TTC549 (cell line): ENCODE results near the gene DHX30.
"Not testable (repeated sequence)": the region's sequence is repeated elsewhere in the genome, so short reads cannot be mapped to it uniquely, and the experiment has no call there.

Source experiments
- FAIRE-seq: peaks from 2 replicates; lab custom pipeline; 2012; peaks lifted over from hg19 to GRCh38; lab: Jason Lieb, UNC

DHX30 gene, protein sequence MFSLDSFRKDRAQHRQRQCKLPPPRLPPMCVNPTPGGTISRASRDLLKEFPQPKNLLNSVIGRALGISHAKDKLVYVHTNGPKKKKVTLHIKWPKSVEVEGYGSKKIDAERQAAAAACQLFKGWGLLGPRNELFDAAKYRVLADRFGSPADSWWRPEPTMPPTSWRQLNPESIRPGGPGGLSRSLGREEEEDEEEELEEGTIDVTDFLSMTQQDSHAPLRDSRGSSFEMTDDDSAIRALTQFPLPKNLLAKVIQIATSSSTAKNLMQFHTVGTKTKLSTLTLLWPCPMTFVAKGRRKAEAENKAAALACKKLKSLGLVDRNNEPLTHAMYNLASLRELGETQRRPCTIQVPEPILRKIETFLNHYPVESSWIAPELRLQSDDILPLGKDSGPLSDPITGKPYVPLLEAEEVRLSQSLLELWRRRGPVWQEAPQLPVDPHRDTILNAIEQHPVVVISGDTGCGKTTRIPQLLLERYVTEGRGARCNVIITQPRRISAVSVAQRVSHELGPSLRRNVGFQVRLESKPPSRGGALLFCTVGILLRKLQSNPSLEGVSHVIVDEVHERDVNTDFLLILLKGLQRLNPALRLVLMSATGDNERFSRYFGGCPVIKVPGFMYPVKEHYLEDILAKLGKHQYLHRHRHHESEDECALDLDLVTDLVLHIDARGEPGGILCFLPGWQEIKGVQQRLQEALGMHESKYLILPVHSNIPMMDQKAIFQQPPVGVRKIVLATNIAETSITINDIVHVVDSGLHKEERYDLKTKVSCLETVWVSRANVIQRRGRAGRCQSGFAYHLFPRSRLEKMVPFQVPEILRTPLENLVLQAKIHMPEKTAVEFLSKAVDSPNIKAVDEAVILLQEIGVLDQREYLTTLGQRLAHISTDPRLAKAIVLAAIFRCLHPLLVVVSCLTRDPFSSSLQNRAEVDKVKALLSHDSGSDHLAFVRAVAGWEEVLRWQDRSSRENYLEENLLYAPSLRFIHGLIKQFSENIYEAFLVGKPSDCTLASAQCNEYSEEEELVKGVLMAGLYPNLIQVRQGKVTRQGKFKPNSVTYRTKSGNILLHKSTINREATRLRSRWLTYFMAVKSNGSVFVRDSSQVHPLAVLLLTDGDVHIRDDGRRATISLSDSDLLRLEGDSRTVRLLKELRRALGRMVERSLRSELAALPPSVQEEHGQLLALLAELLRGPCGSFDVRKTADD

DNA sequence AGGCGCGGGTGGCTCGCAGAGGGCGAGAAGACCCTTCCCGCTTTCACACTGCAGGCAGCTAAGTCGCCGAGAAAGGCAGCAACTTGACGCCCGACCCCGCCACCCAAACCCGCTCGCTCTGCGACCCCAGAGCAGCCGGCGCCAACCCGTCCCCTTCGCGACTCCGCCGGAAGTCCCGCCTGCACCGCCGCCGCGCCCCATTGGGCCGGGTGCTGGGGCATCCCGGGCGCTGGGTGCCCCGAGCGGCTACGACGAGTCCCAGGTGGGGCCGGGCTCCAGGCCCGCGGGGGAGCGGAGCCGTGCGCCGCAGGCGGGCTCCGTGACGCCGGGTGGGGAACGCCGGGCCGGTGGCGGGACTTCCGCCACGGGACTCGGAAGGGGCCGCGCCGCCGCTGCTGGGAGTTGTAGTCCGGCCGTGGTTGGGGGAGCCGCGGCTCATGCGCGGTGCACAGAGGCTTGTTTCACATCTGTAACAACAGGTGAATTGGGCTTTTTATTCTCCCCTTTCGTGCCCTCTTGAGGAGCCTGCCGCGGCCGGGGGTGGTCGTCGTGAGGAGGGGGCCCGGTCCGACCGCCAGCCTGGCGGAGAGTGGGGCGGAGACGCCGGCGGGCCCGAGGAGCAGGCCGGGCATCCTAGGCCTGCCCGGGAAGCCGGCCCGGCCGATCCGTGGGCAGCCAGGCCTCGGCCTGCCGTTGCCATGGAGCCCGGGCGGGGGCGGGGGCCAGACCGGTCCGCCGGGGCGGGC lies at the start of gene DHX30:
TSS of gene DHX30 (plus strand) at position 405 of the 746 bp plus-strand sequence. CDS start 7,546 bp downstream, outside the sequence.
- no peak for FAIRE-seq

DNA sequence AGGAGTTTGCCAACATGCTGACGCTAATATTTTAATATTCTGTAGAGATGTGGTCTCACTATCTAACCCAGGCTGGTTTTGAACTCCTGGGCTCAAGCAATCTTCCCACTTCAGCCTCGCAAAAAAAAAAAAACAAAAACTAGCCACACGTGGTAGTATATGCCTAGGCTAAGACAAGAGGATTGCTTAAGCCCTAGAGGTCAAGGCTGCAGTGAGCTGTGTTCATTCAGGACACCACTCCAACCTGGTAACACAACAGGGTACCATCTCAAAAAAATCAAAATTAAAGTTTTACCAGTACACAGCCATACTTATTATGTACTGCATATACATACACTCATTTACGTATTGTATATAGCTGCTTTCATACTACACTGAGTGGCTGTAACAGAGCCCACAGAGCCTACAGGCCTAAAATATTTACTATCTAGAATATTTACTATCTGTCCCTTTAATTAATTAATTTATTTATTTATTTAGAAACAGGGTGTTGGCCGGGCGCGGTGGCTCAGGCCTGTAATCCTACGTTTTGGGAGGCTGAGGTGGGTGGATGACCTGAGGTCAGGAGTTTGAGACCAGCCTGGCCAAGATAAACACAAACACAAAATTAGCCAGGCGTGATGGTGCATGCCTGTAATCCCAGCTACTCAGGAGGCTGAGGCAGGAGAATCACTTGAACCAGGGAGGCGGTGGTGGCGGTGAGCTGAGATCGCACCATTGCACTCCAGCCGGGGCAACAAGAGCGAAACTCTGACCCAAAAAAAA lies 44.5 kb upstream of the DHX30 start:
- no peak for FAIRE-seq

DNA sequence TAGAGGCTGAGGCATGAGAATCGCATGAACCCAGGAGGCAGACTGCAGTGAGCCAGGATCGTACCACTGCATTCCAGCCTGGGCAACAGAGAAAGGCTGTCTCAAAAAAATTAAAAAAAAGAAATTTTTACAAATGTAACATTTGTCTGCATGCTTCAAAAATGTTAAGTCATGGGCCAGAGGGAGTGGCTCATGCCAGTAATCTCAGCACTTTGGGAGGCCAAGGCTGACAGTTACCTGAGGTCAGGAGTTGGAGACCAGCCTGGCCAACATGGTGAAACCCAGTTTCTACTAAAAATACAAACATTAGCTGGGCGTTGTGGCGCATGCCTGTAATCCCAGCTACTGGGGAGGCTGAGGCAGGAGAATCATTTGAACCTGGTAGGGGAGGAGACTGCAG lies 42.7 kb upstream of the DHX30 start:
- FAIRE-seq, result not testable (repeated sequence)

DNA sequence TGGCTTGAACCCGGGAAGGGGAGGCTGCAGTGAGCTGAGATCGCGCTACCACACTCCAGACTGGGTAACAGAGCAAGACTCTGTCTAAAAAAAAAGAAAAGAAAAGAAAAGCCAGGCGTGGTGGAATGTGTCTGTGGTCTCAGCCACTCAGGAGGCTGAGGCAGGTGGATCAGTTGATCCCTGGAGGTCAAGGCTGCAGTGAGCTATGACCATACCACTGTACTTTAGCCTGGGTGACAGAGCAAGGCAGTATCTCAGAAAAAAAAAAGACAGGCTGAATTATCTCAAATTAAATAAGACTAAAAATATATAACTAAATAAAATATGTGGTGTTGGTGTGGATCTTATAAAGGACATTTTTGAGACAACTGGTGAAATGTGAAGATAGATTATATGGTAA lies 41.9 kb upstream of the DHX30 start:
- FAIRE-seq, result no peak

DNA sequence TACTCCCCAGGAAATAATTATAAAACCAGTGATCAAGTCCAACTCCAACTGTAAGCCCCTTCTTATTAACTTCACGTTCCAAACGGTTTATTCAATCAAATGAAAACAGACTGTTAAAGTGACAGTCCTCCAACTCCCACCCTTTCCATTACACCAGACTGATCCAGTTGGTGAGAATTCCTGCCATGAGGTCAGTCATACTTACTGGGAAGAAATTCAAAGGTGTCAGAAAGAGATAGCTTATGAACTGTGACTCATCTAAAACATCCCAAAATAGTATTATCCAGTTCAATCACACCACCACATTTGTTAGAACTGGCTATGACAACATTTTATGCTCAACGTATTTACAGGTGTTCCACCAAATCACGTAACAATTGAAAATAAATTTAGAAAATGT lies 40.7 kb upstream of the DHX30 start:
- no peak for FAIRE-seq

DNA sequence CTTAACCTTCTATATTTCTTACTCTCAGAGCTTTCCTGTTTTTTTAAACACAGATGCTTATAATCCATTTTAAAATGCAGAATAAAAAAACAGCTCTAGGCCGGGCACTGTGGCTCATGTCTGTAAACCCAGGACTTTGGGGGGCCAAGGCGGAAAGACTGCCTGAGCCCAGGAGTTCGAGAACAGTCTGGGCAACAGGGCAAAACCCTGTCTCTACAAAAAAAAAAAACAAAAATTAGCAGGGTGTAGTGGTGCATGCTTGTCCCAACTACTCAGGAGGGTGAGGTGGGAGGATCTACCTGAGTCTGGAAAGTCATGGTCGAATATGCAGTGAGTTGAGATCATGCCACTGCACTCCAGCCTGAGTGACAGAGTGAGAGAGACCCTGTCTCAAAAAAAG lies 36.8 kb upstream of the DHX30 start:
- no peak for FAIRE-seq

DNA sequence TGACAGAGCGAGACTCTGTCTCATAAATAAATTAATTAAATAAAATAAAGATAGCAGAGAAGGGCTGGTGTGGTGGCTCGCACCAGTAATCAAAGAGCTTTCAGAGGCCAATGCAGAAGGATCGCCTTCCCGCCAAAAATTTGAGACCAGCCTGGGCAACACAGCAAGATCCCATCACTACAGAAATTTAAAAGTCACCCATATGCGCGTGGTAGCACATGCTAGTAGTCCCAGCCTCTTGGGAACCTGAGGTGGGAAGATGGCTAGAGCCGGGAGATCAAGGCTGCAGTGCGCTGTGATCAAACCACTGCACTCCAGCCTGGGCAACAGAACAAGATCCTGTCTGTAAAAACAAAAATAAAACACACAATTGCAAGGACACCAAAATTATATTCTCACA lies 30.9 kb upstream of the DHX30 start:
- FAIRE-seq, result no peak

DNA sequence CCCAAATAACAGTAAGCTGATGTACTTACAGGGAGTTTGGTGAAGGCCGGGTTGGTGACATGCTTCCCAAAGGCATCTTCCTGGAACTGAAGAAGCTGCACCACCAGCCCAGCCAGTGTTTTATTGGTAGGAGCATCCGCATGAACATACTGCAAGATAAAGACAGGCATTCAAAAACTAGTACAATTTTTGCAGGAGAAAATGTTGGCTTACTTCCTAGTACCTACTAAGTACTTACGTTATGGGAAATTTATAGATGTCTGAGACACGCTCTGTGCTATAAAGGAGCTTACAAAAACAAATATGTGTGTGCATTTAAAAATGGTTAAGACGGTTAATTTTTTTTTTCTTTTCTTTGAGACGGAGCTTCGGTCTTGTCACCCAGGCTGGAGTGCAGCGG lies 30.1 kb upstream of the DHX30 start:
- FAIRE-seq, result no peak

DNA sequence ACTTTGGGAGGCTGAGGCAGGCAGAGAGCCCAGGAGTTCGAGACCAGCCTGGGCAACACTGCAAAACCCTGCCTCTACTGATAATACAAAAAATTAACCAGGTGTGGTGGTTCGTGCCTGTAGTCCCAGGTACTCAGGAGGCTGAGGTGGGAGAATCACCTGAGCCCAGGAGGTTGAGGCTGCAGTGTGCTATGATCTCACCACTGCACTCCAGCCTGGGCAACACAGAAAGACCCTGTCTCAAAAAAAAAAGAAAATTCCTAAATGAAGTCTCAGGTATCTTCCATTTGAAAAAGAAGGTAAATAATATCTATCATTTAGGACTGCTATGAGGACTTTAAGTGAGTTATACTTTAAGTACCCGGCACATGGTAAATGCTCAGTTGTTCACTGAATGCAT lies 24.2 kb upstream of the DHX30 start:
- no peak for FAIRE-seq

DNA sequence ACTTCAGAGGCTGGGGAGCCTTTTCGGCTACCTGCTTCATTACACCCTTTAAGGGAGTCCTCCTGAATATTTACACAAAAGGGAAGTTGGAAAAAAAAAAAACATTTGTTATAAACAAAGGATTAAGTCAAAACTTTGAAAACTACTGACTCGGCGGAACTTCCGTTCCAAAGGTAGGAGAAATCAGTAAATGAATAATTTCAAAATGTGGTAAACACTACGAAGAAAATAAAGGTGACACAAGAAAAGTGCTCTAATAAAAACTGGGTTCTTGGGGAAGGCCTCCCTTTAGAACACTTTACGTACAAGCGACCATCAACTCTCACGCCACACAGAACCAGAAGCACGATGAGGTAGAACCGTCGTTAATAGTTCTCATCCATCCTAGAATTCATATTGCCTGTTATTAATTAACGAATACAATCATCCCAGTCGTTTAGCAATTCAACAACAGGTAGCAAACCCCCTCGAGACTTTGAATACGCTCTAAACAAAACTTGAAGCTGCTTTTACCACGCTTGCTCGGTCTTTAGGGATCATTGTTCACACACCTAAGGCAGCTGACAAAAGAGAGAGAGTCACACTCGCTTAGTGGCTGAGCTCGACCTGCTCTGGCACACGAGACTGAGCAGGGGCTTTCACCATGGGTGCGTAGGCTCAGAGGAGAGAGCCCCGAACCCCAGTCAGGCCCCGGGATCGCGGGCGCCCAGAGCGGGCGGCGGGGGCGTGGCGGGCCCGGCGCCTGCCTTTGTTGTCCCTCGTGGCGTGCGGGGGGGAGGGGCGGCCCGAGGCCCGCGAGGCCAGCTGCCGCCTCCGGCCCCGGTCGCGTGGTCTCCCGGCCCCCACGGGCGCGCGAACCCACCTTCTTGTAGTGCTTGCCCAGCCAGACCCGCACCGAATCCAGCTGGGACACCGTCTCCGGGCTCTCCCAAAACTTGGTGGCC lies 21.9 kb upstream of the DHX30 start:
- FAIRE-seq, result no peak

DNA sequence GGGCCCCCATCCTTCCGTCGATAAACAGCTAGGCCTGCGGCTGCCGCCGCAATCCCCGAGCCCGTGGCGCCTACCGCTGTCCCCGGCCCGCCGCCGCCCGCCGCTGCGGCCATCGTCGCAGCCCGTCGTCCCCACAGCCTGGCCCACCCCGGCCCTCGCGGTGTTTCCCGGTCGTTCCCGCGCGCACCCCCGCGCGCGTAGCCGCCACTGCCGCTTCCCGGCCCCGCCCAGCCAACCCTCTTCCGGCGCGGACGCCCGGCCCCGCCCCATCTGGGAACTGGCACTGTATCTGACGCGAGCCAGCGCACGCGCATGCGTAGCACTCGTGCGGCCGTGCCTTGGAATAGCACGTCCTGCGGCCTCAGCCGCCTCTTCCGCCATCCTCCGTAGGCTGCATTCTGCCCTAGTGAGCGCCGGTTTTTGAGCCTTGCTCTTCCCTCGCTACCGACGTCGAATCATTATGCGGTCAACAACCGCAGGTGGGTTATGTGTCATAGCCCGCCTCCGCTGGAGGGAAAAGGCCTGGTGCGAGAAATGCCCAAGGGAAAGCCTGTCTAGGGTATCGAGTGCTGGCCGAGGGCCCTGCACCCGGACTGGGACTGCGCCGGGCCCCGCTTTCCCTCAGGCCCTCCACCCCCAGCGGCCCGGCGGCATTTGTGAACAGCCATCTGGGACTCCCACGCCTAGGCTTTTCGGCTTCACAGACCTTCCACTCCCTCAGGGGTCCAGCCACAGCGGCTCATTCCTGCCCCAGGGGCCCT lies 21.1 kb upstream of the DHX30 start, which contains the start of gene SMARCC1:
TSS of gene SMARCC1 (minus strand) at position 209 of the 761 bp plus-strand sequence. CDS start at position 113, 96 bp downstream.
- no peak for FAIRE-seq

DNA sequence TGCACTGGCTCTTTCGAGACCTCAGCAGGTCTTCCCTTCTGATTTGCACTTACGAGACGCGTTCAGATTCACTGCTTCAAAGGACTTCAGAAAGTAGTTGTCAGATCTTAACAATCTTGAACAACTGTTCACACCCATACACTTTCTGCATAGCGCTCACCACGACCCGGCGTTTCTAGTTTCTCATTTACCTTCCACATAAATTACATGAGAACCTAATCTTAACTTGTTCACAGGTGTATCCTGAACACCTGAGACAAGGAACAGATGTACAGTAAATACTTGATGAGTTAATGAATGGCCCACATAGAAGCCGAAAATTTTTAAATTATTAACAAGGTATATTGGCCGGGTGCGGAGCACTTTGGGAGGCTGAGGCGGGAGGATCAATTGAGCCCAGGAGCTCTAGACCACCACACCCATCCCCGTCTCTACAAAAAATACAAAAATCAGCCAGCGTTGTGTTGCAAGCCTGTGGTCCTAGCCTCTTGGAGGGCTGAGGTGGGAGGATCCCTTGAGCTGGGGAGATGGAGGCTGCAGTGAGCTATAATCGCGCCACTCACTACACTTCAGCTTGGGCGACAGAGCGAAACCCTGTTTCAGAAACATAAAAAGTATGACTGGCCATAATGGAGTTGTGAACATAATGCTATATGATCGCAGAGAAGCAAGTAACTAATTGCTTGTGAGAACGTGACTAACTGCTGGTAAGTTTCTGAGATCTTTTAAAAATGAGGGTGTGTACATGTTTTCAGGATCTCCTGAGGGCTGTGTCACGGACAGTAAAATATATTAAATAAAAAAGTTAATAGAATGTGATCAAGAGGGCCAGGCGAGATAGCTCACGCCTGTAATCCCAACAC lies 20.3 kb upstream of the DHX30 start:
- FAIRE-seq, result no peak

DNA sequence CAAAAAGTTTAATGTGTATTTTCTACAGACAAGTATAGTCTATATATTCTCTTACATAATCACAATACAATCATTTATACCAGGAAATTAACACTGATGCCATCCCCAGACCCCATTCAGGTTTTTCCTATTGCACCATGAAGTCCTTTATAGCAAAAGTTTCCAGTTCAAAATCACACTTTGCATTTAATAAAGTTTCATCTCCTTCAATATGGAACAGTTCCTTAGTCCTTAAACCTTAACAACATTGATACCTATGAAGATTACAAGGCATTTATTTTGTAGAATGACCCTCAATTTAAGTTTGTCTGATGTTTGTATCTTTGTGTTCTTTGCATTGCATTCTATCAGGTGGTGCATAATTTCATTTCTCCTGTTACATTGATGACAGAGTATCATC lies 19.3 kb upstream of the DHX30 start:
- no peak for FAIRE-seq

DNA sequence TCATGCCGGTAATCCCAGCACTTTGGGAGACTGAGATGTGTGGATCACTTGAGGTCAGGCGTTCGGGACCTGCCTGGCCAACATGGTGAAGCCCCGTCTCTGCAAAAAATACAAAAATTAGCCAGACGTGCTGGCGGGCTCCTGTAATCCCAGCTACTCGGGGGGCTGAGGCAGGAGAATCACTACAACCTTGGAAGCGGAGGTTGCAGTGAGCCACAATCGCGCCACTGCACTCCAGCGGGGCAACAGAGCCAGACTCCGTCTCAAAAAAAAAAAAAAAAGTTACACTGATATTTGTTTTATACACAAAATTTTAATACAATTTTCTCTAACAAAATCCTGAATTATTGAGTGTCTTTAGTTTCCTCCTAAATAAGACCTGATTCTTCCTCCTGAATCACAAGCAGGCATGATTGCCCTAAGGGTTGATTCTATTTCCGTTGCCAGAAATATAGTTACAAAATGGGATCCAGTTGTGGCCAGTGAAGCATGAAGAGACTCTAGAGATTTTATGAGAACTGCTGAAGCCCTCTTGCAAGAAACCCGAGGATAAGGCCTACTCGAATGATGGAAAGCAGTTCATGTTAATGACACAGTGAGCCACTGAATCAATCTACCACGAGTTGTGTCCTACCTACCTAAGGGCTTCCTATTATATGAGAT lies 11.6 kb upstream of the DHX30 start:
- no peak for FAIRE-seq

DNA sequence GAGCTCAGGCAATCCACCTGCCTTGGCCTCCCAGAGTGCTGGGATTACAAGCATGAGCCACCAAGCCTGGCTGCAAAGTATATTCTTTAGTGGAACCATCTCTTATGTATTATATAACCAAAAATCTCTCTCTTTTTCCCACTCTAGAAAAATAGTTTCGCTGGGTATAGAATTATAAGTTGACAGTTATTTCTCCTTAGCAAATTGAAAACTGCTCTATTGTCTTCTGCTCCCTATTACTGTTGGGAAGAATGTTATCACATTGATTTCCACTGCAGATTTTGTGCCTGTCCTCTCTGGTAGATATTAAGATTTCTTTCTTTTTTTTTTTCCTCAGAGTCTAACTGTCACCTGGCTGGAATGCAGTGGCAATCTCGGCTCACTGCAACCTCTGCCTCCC lies 10.2 kb upstream of the DHX30 start:
- no peak for FAIRE-seq

DNA sequence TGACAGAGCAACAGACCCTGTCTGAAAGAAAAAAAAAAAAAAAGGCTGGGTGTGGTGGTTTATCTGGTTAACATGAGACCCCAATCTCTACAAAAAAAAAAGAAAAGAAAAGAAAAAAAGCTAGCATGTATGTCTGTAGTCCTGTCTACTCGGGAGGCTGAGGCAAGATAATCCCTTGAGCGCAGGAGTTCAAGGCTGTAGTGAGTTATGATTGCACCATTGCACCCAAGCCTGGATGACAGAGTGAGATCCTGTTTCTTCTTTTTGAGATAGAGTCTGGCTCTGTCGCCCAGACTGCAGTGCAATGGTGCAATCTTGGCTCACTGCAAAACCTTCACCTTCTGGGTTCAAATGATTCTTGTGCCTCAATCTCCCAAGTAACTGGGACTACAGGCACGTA lies 8.4 kb upstream of the DHX30 start:
- FAIRE-seq, result no peak

DNA sequence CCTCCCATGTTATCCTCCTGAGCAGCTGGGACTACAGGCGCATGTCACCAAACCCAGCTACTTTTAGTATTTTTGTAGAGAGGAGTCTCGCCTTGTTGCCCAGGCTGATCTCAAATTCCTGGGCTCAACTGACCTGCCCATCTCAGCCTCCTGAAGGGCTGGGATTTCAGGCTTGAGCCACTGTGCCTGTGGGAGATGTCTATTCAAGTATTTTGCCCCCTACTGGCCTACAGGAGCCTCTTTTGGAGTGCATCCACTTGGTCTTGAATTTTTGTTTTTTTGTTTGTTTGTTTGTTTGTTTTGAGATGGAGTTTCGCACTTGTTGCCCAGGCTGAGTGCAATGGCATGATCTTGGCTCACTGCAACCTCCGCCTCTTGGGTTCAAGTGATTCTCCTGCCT lies 3.2 kb upstream of the DHX30 start:
- FAIRE-seq, result no peak
